T-helper 17 cell (primary cell): ENCODE measurements around the gene KLHL18. TPM values are rescaled to one million over a fixed set of nuclear protein-coding genes. Genes with fewer than 3 reads are reported as not detected.
"Not testable (repeated sequence)": the region's sequence is repeated elsewhere in the genome, so short reads cannot be mapped to it uniquely, and the experiment has no call there.

Experiments
- ATAC-seq: fragments of 150-1000 bp; cut with Tn5 transposase; 2 replicates; pipeline ENCODE4 v1.10.0; 2021; ENCODE audit warnings: mild to moderate bottlenecking, moderate library complexity
- DNase-seq, 3 donors: peaks; one replicate each; pipeline versions ENCODE4 v3.0.0 to v3.0.0-alpha.2; 2020 to 2021
- H3K9me3 ChIP-seq: one replicate; pipeline ENCODE4 v1.7.0; 2013; ENCODE audit warnings: low read length, mild to moderate bottlenecking; ENCODE audit not compliant: control insufficient read depth, poor library complexity, severe bottlenecking
- H3K27ac Mint-ChIP-seq: one replicate; pipeline ENCODE4 v1.8.0; 2022; ENCODE audit warnings: mild to moderate bottlenecking, moderate library complexity, mixed read lengths
- H3K27me3 Mint-ChIP-seq: one replicate; pipeline ENCODE4 v1.8.0; 2022; ENCODE audit warnings: mixed read lengths
- H3K36me3 Mint-ChIP-seq: one replicate; pipeline ENCODE4 v1.8.0; 2022; ENCODE audit warnings: low read depth, mixed read lengths
- H3K4me1 Mint-ChIP-seq: one replicate; pipeline ENCODE4 v1.8.0; 2022; ENCODE audit warnings: mild to moderate bottlenecking, mixed read lengths
- H3K4me3 Mint-ChIP-seq: one replicate; pipeline ENCODE4 v1.8.0; 2022; ENCODE audit warnings: mild to moderate bottlenecking, moderate library complexity, mixed read lengths
- total RNA-seq, 4 donors: library from RNA in 2 of 4; stranded (reverse) in 2 of 4; gene quantifications; one replicate each; pipeline ENCODE4 v1.2.3 and lab custom pipeline; 2022 to 2026

KLHL18 gene
- total RNA-seq, 2 donors from 2014 or later = 47.0 to 50.8 TPM

DNA sequence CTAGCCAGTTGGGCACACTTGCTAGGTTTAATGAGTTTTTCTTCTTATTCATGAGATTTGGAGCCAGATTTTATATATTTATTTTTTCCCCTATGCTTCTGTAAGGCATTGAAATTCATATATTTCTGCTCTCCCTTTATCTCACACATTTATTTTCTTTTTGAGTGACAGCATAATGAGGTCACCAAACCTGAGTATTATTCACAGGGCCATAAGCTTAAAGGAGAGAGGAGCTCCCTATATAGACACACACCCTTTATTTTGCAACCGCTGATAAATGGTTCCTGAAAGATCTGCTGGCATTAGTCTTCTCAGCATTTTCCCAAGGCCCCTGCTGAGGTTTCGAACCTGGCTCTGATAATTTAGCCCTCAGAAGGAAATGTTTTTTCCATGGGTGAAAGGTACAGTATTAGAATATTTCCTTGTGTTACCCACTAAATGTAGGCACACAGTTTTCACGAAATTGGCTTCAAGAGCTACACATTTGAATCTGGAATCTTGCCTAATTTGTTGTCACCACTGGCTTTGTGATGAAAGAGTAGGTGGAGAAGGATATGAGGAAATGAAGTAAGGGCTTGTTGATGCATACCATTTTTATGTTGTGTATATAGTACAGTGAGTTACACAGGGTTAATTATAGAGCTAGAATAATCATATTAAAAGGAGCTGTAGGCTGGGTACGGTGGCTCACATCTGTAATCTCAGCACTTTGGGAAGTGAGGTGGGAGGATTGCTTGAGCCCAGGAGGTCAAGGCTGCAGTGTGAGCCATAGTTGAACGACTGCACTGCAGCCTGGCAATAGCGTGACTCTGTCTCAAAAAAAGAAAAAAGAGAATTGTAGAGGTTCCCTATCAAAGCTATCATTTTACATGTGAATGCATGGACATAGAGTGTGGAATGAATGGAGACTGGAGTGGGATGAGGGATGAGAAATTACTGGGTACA, 6.5 kb downstream of the KLHL18 start:
- Mint-ChIP-seq H3K4me1 (peaks cover 34% of the 10 kb centered on the region), H3K4me3 (no peak overlapping the region), H3K36me3 (peaks cover 4% of the 10 kb centered on the region), H3K27ac (peak overlapping the region; percentile 53), H3K27me3 (no peaks in the 10 kb centered on the region)
- DNase-seq (no peak), ATAC-seq (no peak)
- H3K9me3 ChIP-seq = no peaks in the 10 kb centered on the region

GRCh38 chr3:47291158-47291753, 8.5 kb downstream of the KLHL18 start:
- no peaks in the 10 kb centered on the region for H3K9me3 ChIP-seq
- peaks cover 41% of the 10 kb centered on the region for H3K4me1 Mint-ChIP-seq
- H3K27ac Mint-ChIP-seq = no peak overlapping the region
- ATAC-seq = no peak
- no peak for DNase-seq
- H3K36me3 Mint-ChIP-seq = peaks cover 6% of the 10 kb centered on the region
- H3K4me3 Mint-ChIP-seq = no peak overlapping the region
- no peaks in the 10 kb centered on the region for H3K27me3 Mint-ChIP-seq

GRCh38 chr3:47291754-47292420, 9.1 kb downstream of the KLHL18 start:
- not testable (repeated sequence) for H3K9me3 ChIP-seq, H3K27me3 Mint-ChIP-seq, DNase-seq, H3K27ac Mint-ChIP-seq, H3K4me3 Mint-ChIP-seq, ATAC-seq, H3K36me3 Mint-ChIP-seq
- H3K4me1 Mint-ChIP-seq = peaks cover 44% of the 10 kb centered on the region

DNA sequence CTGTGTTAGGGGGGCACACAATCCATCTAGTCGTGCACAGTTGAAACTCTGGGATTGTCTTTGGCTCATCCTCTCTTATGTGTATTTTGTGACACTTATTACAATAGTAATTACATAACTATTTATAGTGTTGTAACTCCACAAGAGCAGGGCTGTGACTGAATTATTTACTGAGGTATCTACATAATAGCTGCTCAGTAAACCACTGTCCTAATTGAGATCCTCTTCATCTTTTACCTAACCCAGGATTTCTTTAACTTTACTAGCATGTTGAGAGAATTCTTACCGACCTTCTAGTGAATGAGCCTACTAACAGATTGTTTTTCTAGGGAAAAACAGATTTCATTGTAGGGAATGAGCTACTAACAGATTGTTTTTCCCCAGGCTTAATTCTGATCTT, 11.1 kb downstream of the KLHL18 start:
- no peaks in the 10 kb centered on the region for H3K9me3 ChIP-seq
- Mint-ChIP-seq H3K36me3 (peaks cover 6% of the 10 kb centered on the region), H3K27ac (peak overlapping the region; percentile 47), H3K4me3 (no peak overlapping the region), H3K4me1 (peaks cover 53% of the 10 kb centered on the region), H3K27me3 (no peaks in the 10 kb centered on the region)
- DNase-seq (no peak), ATAC-seq (no peak)

DNA sequence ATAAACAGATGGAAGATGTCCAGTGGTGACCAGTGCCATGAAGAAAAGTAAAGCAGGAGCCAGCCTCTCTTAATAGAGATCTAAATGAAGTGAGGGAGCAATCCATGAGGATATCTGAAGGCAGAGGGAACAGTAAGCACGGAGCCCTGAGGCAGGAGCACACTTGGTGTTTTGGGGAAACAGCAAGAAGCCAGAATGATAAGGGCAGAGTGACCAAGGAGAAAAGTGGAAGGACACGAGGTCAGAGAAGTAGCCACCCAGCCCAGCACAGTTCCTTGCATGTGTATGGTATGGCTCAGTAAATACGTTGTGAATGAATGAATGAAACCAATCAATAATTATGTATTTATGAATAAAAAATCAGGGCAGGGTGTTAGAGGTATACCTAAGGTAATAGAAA, 11.6 kb downstream of the KLHL18 start:
- ATAC-seq (no peak), DNase-seq (no peak)
- no peaks in the 10 kb centered on the region for H3K9me3 ChIP-seq
- Mint-ChIP-seq H3K4me3 (no peak overlapping the region), H3K36me3 (peaks cover 2% of the 10 kb centered on the region), H3K4me1 (peaks cover 51% of the 10 kb centered on the region), H3K27me3 (no peaks in the 10 kb centered on the region), H3K27ac (peak overlapping the region; percentile 47)

GRCh38 chr3:47295322-47295721, 12.6 kb downstream of the KLHL18 start:
- H3K27ac Mint-ChIP-seq = peak overlapping the region; percentile 16
- ATAC-seq (no peak), DNase-seq (no peak)
- H3K4me3 Mint-ChIP-seq = no peak overlapping the region
- no peaks in the 10 kb centered on the region for H3K9me3 ChIP-seq
- no peaks in the 10 kb centered on the region for H3K27me3 Mint-ChIP-seq
- H3K36me3 Mint-ChIP-seq = peaks cover 2% of the 10 kb centered on the region
- peaks cover 55% of the 10 kb centered on the region for H3K4me1 Mint-ChIP-seq

DNA sequence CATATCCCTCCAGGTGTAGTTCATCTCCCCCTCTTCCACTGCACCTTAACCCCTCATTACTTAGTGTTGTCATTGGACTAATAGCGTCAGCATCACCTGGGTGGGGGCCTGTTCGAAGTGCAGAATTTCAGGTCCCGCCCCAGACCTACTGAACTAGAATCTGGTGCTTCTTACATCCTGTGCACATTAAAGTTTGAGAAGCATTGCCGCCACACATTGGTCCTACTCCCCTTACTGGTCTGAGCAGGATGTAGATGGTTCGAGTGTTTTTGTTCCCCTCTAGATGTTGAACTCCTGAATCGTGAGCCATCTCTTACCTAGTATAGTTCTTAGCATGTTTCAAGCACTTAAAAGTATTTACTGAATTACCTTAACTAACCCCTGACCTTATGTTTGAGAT, 13.2 kb downstream of the KLHL18 start:
- no peaks in the 10 kb centered on the region for H3K27me3 Mint-ChIP-seq
- H3K4me1 Mint-ChIP-seq = peaks cover 52% of the 10 kb centered on the region
- peak overlapping the region; percentile 41 for H3K27ac Mint-ChIP-seq
- H3K9me3 ChIP-seq = no peaks in the 10 kb centered on the region
- DNase-seq = no peak
- peaks cover 2% of the 10 kb centered on the region for H3K36me3 Mint-ChIP-seq
- ATAC-seq = no peak
- peak overlapping the region; percentile 9 for H3K4me3 Mint-ChIP-seq

DNA sequence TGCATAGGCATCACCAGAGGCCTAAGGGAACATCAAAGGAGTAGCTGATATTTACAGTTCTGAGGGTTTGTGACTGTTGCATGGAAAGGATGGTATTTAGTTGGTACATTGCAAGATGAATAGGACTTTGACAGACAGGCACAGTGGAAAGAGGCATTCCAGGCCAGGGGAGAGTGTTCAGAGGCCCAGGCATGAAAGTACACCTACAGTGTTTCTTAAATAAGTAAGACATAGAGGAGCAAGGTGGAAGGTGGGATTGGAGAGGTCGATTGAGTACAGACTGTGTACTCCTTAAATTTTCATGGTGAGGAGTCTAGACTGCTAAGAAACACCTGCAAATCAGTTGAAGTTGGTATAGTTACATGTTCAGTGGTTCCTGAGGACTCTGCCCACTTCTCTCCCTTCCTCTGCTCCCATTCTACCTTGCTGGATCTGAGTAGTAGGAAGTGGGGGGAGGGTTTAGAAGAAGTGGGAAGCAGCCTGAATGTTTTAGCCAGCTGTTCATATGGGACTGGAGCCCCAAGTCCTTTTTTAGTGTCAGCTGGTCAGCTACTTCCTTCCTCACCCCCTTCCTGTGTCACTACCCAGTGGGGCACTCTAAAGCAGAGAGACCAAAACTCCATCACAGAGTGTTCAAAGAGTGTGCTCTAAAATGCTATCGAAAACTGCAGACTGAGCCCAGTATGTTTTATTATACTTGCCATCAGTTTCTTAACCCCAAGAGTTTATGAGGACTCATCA, 14.0 kb downstream of the KLHL18 start:
- Mint-ChIP-seq H3K4me1 (peaks cover 54% of the 10 kb centered on the region), H3K36me3 (peaks cover 2% of the 10 kb centered on the region), H3K27ac (peak overlapping the region; percentile 41), H3K27me3 (no peaks in the 10 kb centered on the region), H3K4me3 (no peak overlapping the region)
- no peak for DNase-seq
- ATAC-seq = no peak
- no peaks in the 10 kb centered on the region for H3K9me3 ChIP-seq

DNA sequence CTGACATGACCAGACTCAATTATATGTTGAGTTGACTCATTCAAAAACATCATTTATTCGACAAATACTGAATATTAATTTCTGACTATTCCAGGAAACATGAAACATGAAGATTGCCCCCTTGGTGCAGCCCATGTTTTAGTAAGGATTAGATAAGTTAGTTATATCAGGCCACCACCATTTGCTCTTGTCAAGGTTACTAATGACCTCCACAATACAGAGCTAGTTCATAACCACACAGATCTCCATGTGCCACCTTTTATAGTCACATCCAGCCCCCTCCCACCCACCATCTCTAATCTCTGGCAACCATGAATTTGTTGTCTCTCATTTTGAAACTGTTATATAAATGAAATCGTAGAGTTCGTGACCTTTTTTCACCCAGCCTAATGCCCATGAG, 15.7 kb downstream of the KLHL18 start:
- Mint-ChIP-seq H3K36me3 (peaks cover 6% of the 10 kb centered on the region), H3K27me3 (no peaks in the 10 kb centered on the region), H3K27ac (no peak overlapping the region), H3K4me1 (peaks cover 56% of the 10 kb centered on the region), H3K4me3 (no peak overlapping the region)
- DNase-seq (no peak), ATAC-seq (no peak)
- H3K9me3 ChIP-seq = no peaks in the 10 kb centered on the region

- no peaks in the 10 kb centered on the region for H3K27me3 Mint-ChIP-seq
- H3K9me3 ChIP-seq = no peaks in the 10 kb centered on the region
- H3K4me1 Mint-ChIP-seq = peaks cover 47% of the 10 kb centered on the region
- peak; percentile 12 for ATAC-seq
- H3K4me3 Mint-ChIP-seq = no peak overlapping the region
- H3K27ac Mint-ChIP-seq = peak overlapping the region; percentile 53
- peaks cover 6% of the 10 kb centered on the region for H3K36me3 Mint-ChIP-seq
- no peak for DNase-seq
Measured at GRCh38 chr3:47299381-47300318, 16.9 kb downstream of the KLHL18 start.

DNA sequence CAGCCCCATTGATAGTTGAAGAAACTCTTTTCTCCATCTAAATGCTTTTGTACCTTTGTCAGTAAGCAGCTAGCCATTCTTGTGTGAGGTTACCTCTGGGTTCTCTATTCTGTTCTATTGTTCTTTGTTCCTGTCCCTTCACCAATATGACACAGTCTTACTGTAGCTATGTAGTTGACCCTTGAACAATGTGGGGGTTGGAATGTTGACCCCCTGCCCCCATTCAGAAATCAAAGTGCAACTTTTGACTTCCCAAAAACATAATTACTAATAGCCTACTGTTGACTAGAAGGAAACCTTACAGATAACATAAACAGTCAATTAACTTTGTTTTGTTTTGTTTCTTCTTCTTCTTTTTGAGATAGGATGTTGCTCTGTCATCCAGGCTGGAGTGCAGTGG, 18.7 kb downstream of the KLHL18 start:
- no peaks in the 10 kb centered on the region for H3K27me3 Mint-ChIP-seq
- peak overlapping the region; percentile 49 for H3K27ac Mint-ChIP-seq
- peaks cover 4% of the 10 kb centered on the region for H3K36me3 Mint-ChIP-seq
- H3K9me3 ChIP-seq = no peaks in the 10 kb centered on the region
- DNase-seq = no peak
- peaks cover 37% of the 10 kb centered on the region for H3K4me1 Mint-ChIP-seq
- ATAC-seq = no peak
- H3K4me3 Mint-ChIP-seq = no peak overlapping the region

DNA sequence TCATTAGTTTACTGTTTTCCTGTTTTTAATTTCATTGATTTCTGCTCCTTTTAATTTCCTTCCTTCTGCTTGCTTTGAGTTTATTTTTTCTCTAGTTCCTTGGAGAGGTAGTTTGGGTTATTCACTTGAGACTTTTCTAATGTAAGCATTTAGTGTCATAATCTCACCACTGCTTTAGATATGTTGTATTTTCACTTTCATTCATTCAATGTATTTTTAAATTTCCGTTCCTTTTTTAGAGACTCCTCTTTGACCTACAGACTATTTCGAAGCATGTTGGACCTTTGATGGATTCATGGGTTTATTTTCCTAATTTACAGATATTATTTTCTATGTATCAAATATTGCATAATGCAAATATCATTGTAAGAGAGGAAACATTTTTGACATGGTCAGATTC, 23.3 kb downstream of the KLHL18 start:
- peaks cover 28% of the 10 kb centered on the region for H3K4me1 Mint-ChIP-seq
- no peak for DNase-seq
- ATAC-seq = no peak
- H3K9me3 ChIP-seq = no peaks in the 10 kb centered on the region
- peaks cover 12% of the 10 kb centered on the region for H3K36me3 Mint-ChIP-seq
- no peak overlapping the region for H3K27ac Mint-ChIP-seq
- no peak overlapping the region for H3K4me3 Mint-ChIP-seq
- H3K27me3 Mint-ChIP-seq = no peaks in the 10 kb centered on the region
